Activated B cell treated with CpG ODN at 0.5 μM for 24 hours (primary cell): Measurements from ENCODE around the gene MCM7. TPM values are rescaled to one million over a fixed set of nuclear protein-coding genes. Genes with fewer than 3 reads are reported as not detected.

Experiments
- ATAC-seq: fragments of 200-7000 bp; cut with Tn5 transposase; one replicate; pipeline ENCODE4 v1.10.0; 2021; ENCODE audit warnings: low read depth, mild to moderate bottlenecking, moderate library complexity
- CTCF ChIA-PET: fragments of 350-600 bp; sonication (Branson Sonifier 250); formaldehyde crosslinking; loops from one replicate; lab custom pipeline; 2021; ENCODE audit warnings: antibody characterized with exemption; lab: Charles Lee
- POLR2A ChIA-PET: fragments of 350-600 bp; sonication (Branson Sonifier 250); formaldehyde crosslinking; loops from one replicate; lab custom pipeline; 2021; ENCODE audit warnings: antibody characterized with exemption; lab: Charles Lee
- DNase-seq: peaks from one replicate; pipeline ENCODE4 v3.0.0; 2022
- H3K27ac Mint-ChIP-seq: one replicate; pipeline ENCODE4 v1.8.0; 2020; ENCODE audit warnings: mixed read lengths
- H3K27me3 Mint-ChIP-seq: one replicate; pipeline ENCODE4 v1.8.0; 2021; ENCODE audit warnings: mixed read lengths
- H3K36me3 Mint-ChIP-seq: one replicate; pipeline ENCODE4 v1.8.0; 2021; ENCODE audit warnings: low read depth, mixed read lengths
- H3K4me1 Mint-ChIP-seq: one replicate; pipeline ENCODE4 v1.8.0; 2021; ENCODE audit warnings: mixed read lengths
- H3K4me3 Mint-ChIP-seq: one replicate; pipeline ENCODE4 v1.8.0; 2020; ENCODE audit warnings: mild to moderate bottlenecking, mixed read lengths
- H3K9me3 Mint-ChIP-seq: one replicate; pipeline ENCODE4 v1.8.0; 2020; ENCODE audit warnings: mixed read lengths
- intact Hi-C: fragments of 100-400 bp; cut with micrococcal nuclease; formaldehyde crosslinking; loops from one replicate; pipeline ENCODE4 v1.15.1; 2024
- total RNA-seq: library from RNA; stranded (reverse); gene quantifications from 2 replicates; pipeline ENCODE4 v1.2.3, GENCODE V29; 2022
- TF ChIP-seq, protein P1 (sequence below): fragments of 200-600 bp; IDR thresholded peaks from one replicate; pipeline ENCODE4 v1.8.0; 2022; ENCODE audit warnings: antibody characterized with exemption, mild to moderate bottlenecking

The MCM7 gene
- total RNA-seq, 1 donor from 2014 or later = 99.7 TPM

DNA sequence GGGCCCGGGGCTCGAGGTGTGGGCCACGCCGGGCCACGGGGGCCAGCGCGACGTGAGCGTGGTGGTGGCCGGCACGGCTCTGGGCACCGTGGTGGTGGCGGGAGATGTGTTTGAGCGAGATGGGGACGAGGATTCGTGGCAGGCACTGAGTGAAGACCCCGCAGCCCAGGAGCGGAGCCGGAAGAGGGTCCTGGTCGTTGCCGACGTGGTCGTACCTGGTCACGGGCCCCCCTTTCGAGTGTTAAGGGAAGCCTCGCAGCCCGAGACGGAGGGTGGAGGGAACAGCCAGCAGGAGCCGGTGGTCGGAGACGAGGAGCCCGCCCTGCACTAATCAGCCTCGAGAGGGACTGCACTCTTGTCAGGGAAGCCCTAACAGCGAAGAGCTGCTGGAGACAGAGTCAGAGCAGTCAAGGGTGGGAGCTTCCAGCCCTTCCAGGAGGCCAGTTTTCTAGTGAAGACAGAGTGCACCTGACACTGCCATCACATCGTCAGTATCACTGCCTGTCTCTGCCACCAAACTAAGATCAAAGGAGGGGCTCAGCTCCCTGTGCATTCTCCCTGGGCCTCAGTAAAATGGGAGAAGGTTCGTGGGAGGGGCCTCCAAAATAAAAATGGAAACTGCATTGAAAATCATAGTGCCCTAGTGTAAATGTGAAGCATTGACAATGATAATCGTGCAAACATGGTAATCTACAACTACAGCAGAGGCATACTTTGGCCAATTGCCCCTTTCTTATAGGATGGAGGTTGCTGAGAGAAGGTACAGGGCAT lies 26.9 kb upstream of the MCM7 start:
- H3K4me3 Mint-ChIP-seq = peak overlapping the region; percentile 100
- CTCF ChIA-PET = interaction anchor here (0.7 to 1.4 kb wide), 5 partner anchors 27 to 215 kb away, joined by 3 to 6 read pairs (median 3); partner anchors contain the start of genes AP4M1, AZGP1 and MCM7
- no peak for DNase-seq
- TF ChIP-seq, protein P1, sequence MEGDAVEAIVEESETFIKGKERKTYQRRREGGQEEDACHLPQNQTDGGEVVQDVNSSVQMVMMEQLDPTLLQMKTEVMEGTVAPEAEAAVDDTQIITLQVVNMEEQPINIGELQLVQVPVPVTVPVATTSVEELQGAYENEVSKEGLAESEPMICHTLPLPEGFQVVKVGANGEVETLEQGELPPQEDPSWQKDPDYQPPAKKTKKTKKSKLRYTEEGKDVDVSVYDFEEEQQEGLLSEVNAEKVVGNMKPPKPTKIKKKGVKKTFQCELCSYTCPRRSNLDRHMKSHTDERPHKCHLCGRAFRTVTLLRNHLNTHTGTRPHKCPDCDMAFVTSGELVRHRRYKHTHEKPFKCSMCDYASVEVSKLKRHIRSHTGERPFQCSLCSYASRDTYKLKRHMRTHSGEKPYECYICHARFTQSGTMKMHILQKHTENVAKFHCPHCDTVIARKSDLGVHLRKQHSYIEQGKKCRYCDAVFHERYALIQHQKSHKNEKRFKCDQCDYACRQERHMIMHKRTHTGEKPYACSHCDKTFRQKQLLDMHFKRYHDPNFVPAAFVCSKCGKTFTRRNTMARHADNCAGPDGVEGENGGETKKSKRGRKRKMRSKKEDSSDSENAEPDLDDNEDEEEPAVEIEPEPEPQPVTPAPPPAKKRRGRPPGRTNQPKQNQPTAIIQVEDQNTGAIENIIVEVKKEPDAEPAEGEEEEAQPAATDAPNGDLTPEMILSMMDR = no peak
- H3K4me1 Mint-ChIP-seq = peaks cover 44% of the 10 kb centered on the region
- peaks cover 10% of the 10 kb centered on the region for H3K36me3 Mint-ChIP-seq
- H3K27ac Mint-ChIP-seq = peak overlapping the region; percentile 63
- no peaks in the 10 kb centered on the region for H3K27me3 Mint-ChIP-seq
- intact Hi-C loops = loop anchor here (1.0 to 2.0 kb wide), 10 partner anchors 9 to 308 kb away; partner anchors contain the start of genes CNPY4, GPC2, LAMTOR4 and MEPCE
- ATAC-seq = no peak
- no peaks in the 10 kb centered on the region for H3K9me3 Mint-ChIP-seq
- POLR2A ChIA-PET = interaction anchor here (0.6 to 3.7 kb wide), 9 partner anchors 12 to 149 kb away, joined by 3 to 15 read pairs (median 3); partner anchors contain the start of genes AP4M1, COPS6, LAMTOR4 and MCM7

DNA sequence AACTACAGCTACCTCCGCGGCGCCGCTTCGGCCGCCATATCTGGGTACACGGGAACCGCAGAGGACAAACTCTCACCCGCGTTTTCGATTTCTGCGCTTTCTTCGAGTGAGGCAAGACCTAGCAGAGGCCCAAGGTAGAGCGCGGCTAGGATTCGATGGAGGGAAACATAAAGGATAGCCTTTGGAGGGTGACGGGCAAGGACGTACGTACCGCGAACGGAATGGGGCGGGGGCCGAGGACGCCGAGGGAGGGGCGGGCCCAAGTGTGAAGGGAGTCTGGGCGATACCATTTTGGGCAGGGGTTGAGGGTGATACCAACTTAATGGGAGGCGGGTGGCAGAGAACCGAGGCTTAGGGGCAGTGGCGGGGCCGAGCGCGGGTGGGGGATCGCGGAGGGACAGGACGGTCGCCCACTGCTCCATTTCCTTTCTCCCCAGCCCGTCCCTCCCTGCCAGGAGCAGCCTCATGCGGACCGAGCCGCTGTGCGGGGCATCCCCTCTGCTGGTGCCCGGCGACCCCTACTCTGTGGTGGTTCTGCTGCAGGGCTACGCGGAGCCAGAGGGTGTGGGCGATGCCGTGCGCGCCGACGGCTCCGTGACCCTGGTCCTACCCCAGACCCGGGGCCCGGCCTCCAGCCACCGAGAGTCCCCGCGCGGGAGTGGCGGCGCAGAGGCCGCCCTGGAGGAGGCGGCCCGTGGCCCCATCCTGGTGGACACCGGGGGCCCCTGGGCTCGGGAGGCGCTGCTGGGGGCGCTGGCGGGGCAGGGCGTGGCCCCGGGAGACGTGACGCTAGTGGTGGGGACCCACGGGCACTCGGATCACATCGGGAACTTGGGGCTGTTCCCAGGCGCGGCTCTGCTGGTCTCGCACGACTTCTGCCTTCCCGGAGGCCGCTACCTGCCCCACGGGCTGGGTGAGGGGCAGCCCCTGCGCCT lies 26.0 kb upstream of the MCM7 start, which contains the start of gene MBLAC1:
Gene MBLAC1 (plus strand): TSS at position 37 of the 935 bp plus-strand sequence. CDS start 429 bp downstream, at position 466.
- Mint-ChIP-seq H3K27me3 (no peaks in the 10 kb centered on the region), H3K9me3 (no peaks in the 10 kb centered on the region), H3K4me3 (peak within 1 kb of the TSS; percentile 100), H3K4me1 (peaks cover 41% of the 10 kb centered on the region), H3K36me3 (peaks cover 10% of the 10 kb centered on the region), H3K27ac (peak within 1 kb of the TSS; percentile 100)
- CTCF ChIA-PET = interaction anchor here (0.6 to 1.2 kb wide), 4 partner anchors 13 to 323 kb away, joined by 3 read pairs; no protein-coding TSS in a partner anchor
- POLR2A ChIA-PET = interaction anchor here (0.6 to 2.9 kb wide), 18 partner anchors 13 to 309 kb away, joined by 3 to 49 read pairs (median 4); partner anchors contain the start of genes AP4M1, COPS6, GPC2 and LAMTOR4
- ATAC-seq (peak; percentile 85), DNase-seq (peak; percentile 81)
- intact Hi-C loops = loop anchor here (1.0 to 2.0 kb wide), 10 partner anchors 8 to 309 kb away; partner anchors contain the start of genes CNPY4, GPC2, LAMTOR4 and MEPCE
- TF ChIP-seq, protein P1 = no peak

DNA sequence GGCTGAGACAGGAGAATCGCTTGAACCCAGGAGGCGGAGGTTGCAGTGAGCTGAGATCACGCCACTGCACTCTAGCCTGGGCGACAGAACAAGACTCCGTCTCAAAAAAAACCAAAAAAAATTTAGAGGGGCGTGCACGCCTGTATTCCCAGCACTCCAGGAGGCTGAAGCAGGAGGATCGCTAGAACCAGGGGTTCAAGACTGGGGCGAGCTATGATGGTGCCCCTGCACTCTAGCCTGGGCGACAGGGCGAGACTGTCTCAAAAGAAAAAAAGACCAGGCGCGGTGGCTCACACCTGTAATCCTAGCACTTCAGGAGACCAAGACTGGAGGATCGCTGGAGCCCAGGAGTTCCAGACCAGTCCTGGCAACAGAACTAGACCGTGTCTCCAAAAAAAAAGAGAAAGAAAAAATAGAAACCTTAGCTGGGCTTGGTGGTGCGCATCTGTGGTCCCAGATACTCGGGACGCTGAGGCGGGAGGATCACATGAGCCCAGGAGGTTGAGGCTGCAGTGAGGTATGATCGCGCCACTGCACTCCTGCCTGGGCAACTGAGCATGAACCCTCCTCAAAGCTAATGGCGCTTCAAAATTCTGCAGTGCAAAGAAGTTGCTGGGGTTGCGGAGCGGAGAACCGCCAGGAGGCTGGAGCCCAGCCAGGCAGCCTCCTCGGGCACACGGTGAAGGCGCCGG lies 25.2 kb upstream of the MCM7 start:
- POLR2A ChIA-PET = interaction anchor here (0.5 to 2.9 kb wide), 18 partner anchors 23 to 310 kb away, joined by 3 to 49 read pairs (median 4); partner anchors contain the start of genes AP4M1, COPS6, GPC2 and LAMTOR4
- DNase-seq = no peak
- H3K9me3 Mint-ChIP-seq = no peaks in the 10 kb centered on the region
- intact Hi-C loops = loop anchor here (2.0 kb wide), 2 partner anchors 208 to 302 kb away; partner anchors contain the start of genes MEPCE, TRIM4 and ZCWPW1
- H3K27ac Mint-ChIP-seq = peak overlapping the region; percentile 100
- CTCF ChIA-PET = interaction anchor here (0.6 to 1.2 kb wide), 4 partner anchors 12 to 324 kb away, joined by 3 read pairs; no protein-coding TSS in a partner anchor
- H3K4me1 Mint-ChIP-seq = peaks cover 39% of the 10 kb centered on the region
- TF ChIP-seq, protein P1 = no peak
- ATAC-seq = no peak
- no peaks in the 10 kb centered on the region for H3K27me3 Mint-ChIP-seq
- H3K36me3 Mint-ChIP-seq = peaks cover 10% of the 10 kb centered on the region
- peak overlapping the region; percentile 100 for H3K4me3 Mint-ChIP-seq

DNA sequence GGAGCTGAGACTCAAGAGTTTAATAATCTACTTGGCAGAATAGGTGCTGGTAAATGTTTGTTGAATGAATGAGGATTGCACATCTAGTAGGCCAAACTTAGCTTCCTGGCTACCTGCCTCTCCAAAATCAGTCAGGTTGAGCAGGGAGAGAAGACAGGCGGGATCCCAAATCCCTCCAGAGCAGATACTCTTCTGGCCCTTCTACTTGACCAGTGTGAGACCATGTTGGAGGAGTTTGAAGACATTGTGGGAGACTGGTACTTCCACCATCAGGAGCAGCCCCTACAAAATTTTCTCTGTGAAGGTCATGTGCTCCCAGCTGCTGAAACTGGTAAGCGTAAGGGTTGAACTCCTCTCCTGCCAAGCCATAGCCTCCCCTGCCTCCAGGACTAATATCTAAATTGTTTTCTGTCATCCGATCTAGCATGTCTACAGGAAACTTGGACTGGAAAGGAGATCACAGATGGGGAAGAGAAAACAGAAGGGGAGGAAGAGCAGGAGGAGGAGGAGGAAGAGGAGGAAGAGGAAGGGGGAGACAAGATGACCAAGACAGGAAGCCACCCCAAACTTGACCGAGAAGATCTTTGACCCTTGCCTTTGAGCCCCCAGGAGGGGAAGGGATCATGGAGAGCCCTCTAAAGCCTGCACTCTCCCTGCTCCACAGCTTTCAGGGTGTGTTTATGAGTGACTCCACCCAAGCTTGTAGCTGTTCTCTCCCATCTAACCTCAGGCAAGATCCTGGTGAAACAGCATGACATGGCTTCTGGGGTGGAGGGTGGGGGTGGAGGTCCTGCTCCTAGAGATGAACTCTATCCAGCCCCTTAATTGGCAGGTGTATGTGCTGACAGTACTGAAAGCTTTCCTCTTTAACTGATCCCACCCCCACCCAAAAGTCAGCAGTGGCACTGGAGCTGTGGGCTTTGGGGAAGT lies 23.4 kb upstream of the MCM7 start:
- peaks cover 12% of the 10 kb centered on the region for H3K36me3 Mint-ChIP-seq
- H3K4me1 Mint-ChIP-seq = peaks cover 49% of the 10 kb centered on the region
- no peak overlapping the region for H3K4me3 Mint-ChIP-seq
- no peaks in the 10 kb centered on the region for H3K9me3 Mint-ChIP-seq
- TF ChIP-seq, protein P1 = no peak
- POLR2A ChIA-PET = interaction anchor here (0.6 to 2.9 kb wide), 5 partner anchors 24 to 245 kb away, joined by 3 to 49 read pairs (median 9); partner anchors contain the start of genes AP4M1 and MCM7
- DNase-seq (no peak), ATAC-seq (no peak)
- intact Hi-C loops = no loop called here
- no peaks in the 10 kb centered on the region for H3K27me3 Mint-ChIP-seq
- CTCF ChIA-PET = interaction anchor here (1.2 kb wide), 1 partner anchor 221 kb away, joined by 3 read pairs; no protein-coding TSS in a partner anchor
- H3K27ac Mint-ChIP-seq = peak overlapping the region; percentile 35
